AG04450 (cell line): ENCODE measurements around the gene EIF3L. TPM values are rescaled to one million over a fixed set of nuclear protein-coding genes. Genes with fewer than 3 reads are reported as not detected.

ENCODE experiments used
- CTCF ChIA-PET: fragments of 300-600, 350-600 bp; formaldehyde crosslinking; extraction: SDS; loops from one replicate; lab custom pipeline; 2022; ENCODE audit warnings: antibody characterized with exemption, inconsistent platforms; lab: Charles Lee
- POLR2A ChIA-PET: fragments of 350-600 bp; formaldehyde crosslinking; extraction: SDS; loops from one replicate; lab custom pipeline; 2021; ENCODE audit warnings: antibody characterized with exemption, inconsistent platforms; lab: Yijun Ruan, JAX
- DNase-seq: peaks from one replicate; pipeline ENCODE4 v3.0.0-alpha.2; 2011; ENCODE audit warnings: low read depth, low spot score
- H3K27ac ChIP-seq: one replicate; pipeline ENCODE4 v1.5.1; 2012; ENCODE audit warnings: low read depth, low read length, control low read depth
- H3K27me3 ChIP-seq: one replicate; pipeline ENCODE4 v1.6.0; 2012; ENCODE audit warnings: low read length; ENCODE audit not compliant: control insufficient read depth, insufficient read depth
- H3K4me3 ChIP-seq: 2 replicates; pipeline ENCODE4 v1.5.1; 2011; ENCODE audit warnings: mild to moderate bottlenecking, low read depth, low read length, control low read depth
- H3K9me3 ChIP-seq: 2 replicates; pipeline ENCODE4 v1.5.1; 2012; ENCODE audit warnings: low read length; ENCODE audit not compliant: control insufficient read depth, insufficient read depth
- polyA plus RNA-seq: library from polyadenylated mRNA; depleted of rRNA; stranded (reverse); fragments of >200 nt; gene quantifications from 2 replicates; pipeline ENCODE4 v1.2.3, GENCODE V29; 2011
- TF ChIP-seq, protein P1 (sequence below): IDR thresholded peaks from 2 replicates; pipeline ENCODE4 v1.5.1; 2011; ENCODE audit warnings: low read depth, low read length, control low read depth, inconsistent platforms

Gene EIF3L
- polyA plus RNA-seq, 1 experiment: 833 TPM

DNA sequence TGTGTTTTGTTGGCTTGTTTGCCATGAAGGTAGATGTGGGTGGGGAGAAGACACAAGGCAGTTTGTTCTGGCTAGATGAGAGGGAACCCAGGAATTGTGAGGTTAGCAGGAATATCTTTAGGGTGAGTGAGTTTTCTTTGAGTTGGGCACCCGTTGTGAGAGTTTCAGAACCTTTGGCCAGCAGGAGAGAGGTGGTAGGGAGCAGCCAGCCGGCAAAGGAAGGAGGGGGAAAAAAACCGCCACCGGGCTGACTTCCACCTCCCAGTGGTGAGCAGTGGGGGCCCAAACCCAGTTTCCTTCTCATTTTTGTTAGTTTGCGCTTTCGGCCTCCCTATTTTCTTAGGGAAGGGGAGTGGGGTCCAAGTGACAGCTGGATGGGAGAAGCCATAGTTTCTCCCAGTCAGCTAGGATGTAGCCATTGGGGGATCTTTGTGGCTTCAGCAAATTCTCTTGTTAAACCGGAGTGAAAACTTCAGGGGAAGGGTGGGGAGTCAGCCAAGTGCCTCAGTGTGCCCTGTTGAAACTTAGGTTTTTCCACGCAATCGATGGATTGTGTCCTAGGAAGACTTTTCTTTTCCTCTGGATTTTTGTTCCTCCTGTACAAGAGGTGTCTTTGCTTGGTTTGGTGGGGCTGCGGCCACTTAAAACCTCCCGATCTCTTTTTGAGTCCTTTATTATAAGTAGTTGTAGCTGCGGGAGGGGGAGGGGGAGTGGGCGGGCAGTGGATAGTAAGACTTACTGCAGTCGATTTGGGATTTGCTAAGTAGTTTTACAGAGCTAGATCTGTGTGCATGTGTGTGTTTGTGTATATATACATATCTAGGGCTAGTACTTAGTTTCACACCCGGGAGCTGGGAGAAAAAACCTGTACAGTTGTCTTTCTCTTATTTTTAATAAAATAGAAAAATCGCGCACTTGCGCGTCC is 42.5 kb upstream of the EIF3L start:
- H3K9me3 ChIP-seq: no peaks in the 10 kb centered on the region; the same call in 1 of the 2 replicates
- H3K4me3 ChIP-seq: peak overlapping the region; percentile 80
- no peaks in the 10 kb centered on the region for H3K27me3 ChIP-seq
- POLR2A ChIA-PET: interaction anchor here (1.1 to 1.5 kb wide), 2 partner anchors 12 to 132 kb away, joined by 8 to 12 read pairs; partner anchors contain the start of gene LGALS1
- DNase-seq: no peak
- TF ChIP-seq, protein P1, sequence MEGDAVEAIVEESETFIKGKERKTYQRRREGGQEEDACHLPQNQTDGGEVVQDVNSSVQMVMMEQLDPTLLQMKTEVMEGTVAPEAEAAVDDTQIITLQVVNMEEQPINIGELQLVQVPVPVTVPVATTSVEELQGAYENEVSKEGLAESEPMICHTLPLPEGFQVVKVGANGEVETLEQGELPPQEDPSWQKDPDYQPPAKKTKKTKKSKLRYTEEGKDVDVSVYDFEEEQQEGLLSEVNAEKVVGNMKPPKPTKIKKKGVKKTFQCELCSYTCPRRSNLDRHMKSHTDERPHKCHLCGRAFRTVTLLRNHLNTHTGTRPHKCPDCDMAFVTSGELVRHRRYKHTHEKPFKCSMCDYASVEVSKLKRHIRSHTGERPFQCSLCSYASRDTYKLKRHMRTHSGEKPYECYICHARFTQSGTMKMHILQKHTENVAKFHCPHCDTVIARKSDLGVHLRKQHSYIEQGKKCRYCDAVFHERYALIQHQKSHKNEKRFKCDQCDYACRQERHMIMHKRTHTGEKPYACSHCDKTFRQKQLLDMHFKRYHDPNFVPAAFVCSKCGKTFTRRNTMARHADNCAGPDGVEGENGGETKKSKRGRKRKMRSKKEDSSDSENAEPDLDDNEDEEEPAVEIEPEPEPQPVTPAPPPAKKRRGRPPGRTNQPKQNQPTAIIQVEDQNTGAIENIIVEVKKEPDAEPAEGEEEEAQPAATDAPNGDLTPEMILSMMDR: no peak
- peak overlapping the region; percentile 47 for H3K27ac ChIP-seq
- CTCF ChIA-PET: interaction anchor here (1.3 to 4.1 kb wide), 2 partner anchors 12 to 268 kb away, joined by 3 to 35 read pairs; no protein-coding TSS in a partner anchor

DNA sequence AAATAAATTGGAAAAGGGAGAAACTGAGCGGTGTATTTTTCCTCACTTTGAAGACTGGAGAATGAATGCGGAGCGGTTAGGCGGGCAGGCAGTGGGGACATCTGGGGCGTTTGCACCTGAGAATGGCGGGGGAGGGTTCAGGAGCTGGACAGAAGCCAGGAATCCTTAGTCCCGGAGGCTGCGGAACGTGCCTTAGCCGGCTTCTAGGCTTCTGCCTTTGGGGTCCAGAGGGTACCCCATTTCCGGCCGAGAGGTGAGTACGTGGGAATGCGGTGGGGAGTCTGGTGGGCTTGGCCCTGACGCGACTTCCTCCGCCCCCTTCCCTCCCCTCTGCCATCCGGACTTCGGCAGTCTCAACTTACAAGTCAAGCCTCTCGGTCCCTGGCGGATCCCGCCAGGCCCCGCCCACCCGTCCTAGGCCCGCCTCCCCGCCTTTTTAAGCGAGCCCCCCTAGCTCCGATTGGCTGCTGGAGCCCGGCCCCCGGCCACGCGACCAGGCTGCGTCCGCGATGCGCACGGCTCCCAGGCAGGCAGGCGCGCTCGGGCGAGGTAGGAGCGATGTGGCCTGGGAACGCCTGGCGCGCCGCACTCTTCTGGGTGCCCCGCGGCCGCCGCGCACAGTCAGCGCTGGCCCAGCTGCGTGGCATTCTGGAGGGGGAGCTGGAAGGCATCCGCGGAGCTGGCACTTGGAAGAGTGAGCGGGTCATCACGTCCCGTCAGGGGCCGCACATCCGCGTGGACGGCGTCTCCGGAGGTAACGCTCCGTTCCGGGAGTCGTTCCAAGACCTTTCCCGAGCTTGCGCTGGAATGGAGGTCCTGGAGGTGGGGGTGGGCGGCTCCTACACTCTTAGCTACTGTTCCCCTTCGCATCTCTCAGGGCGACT is 41.6 kb upstream of the EIF3L start, which contains the start of gene GCAT:
GCAT (plus strand) TSS at position 525 of the 884 bp plus-strand sequence; CDS start at position 559, 34 bp downstream.
- CTCF ChIA-PET: interaction anchor here (1.3 to 4.1 kb wide), 3 partner anchors 11 to 269 kb away, joined by 3 to 35 read pairs (median 9); no protein-coding TSS in a partner anchor
- POLR2A ChIA-PET: interaction anchor here (0.5 to 1.5 kb wide), 8 partner anchors 11 to 133 kb away, joined by 3 to 12 read pairs (median 3); partner anchors contain the start of genes ANKRD54, LGALS1 and TRIOBP
- Histone ChIP-seq H3K9me3 (no peaks in the 10 kb centered on the region; the same call in 1 of the 2 replicates), H3K27ac (peak within 1 kb of the TSS; percentile 84), H3K4me3 (peak within 1 kb of the TSS; percentile 84), H3K27me3 (no peaks in the 10 kb centered on the region)
- DNase-seq: peak; percentile 87
- TF ChIP-seq, protein P1: no peak

DNA sequence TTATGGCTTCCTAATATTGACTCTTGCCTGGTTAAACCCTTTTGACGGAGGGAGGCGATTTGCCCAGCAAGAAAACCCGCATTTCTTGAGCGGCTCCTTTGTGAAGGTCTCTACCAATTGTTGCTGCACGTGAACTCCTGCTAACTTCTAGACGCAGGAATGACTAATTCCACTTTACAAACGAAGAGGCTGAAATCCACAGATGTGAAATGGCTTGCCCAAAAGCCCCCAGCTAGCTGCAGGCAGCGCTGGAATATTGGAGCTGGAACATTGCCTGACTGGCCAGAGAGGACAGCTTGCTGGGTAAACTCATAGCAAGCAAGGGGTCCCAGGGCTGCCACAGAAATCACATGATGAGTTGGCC is 40.9 kb upstream of the EIF3L start:
- CTCF ChIA-PET: interaction anchor here (2.9 to 4.1 kb wide), 2 partner anchors 10 to 55 kb away, joined by 9 to 35 read pairs; no protein-coding TSS in a partner anchor
- DNase-seq: no peak
- H3K27ac ChIP-seq: peak overlapping the region; percentile 84

DNA sequence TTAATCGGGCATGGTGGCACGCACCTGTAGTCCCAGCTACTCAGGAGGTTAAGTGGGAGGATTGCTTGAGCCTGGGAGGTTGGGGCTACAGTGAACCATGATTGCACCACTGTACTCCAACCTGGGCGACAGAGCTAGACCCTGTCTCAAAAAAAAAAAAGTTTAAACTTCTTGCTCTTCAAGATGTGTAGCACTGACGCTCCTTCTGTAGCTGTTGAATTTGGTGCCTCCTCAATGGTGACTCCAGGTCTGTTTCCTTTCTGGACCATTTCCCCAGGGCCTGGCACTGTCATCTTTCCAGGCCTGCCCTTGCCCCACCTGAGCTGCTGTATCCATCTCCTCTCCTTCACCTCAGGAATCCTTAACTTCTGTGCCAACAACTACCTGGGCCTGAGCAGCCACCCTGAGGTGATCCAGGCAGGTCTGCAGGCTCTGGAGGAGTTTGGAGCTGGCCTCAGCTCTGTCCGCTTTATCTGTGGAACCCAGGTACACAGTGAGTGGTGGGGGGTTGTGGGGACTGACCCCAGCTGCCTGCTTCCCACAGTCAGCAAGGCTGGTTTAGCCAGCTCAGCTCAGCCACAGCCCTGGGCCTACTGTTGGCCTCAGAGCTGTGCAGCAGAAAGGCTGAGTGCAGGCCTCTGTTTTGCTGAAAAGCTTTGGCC is 39.4 kb upstream of the EIF3L start:
- no peaks in the 10 kb centered on the region for H3K9me3 ChIP-seq
- H3K27ac ChIP-seq: no peak overlapping the region
- ChIA-PET CTCF (interaction anchor here (0.8 to 4.1 kb wide), 3 partner anchors 8 to 72 kb away, joined by 3 to 35 read pairs (median 9); no protein-coding TSS in a partner anchor), POLR2A (interaction anchor here (0.6 to 1.0 kb wide), 3 partner anchors 10 to 169 kb away, joined by 3 read pairs; no protein-coding TSS in a partner anchor)
- TF ChIP-seq, protein P1: no peak
- no peak overlapping the region for H3K4me3 ChIP-seq
- H3K27me3 ChIP-seq: no peaks in the 10 kb centered on the region
- DNase-seq: no peak

More for the DNA sequence above, 40.9 kb upstream of the EIF3L start:
- POLR2A ChIA-PET: interaction anchor here (0.6 to 1.3 kb wide), 4 partner anchors 12 to 111 kb away, joined by 3 read pairs; partner anchors contain the start of gene TRIOBP
- Histone ChIP-seq H3K27me3 (no peaks in the 10 kb centered on the region), H3K9me3 (no peaks in the 10 kb centered on the region), H3K4me3 (peak overlapping the region; percentile 84)
- TF ChIP-seq, protein P1: no peak
